NCI-H1694 treated with DMSO at 0.1 percent for 48 hours (cell line): ENCODE measurements around the gene GCDH.
"Not testable (repeated sequence)": the region's sequence is repeated elsewhere in the genome, so short reads cannot be mapped to it uniquely, and the experiment has no call there.

ENCODE experiments used
- DNase-seq: peaks from one replicate; lab custom pipeline; 2025; lab: John Stamatoyannopoulos, UW

The GCDH gene

GRCh38 chr19:12907166-12907565 lies 16.2 kb downstream of the GCDH start:
- no peak for DNase-seq

- no peak for DNase-seq
Observed at GRCh38 chr19:12912571-12912970, 21.6 kb downstream of the GCDH start.

- peak; percentile 91 for DNase-seq
Observed at GRCh38 chr19:12913011-12913561, 22.1 kb downstream of the GCDH start.

GRCh38 chr19:12913851-12914690 lies 23.1 kb downstream of the GCDH start:
- DNase-seq: peak; percentile 23

GRCh38 chr19:12915860-12916259 lies 24.9 kb downstream of the GCDH start:
- not testable (repeated sequence) for DNase-seq

- no peak for DNase-seq
Observed at GRCh38 chr19:12918253-12918652, 27.3 kb downstream of the GCDH start.

GRCh38 chr19:12921047-12921446 lies 30.1 kb downstream of the GCDH start:
- DNase-seq: no peak

- no peak for DNase-seq
Observed at GRCh38 chr19:12922959-12923358, 32.0 kb downstream of the GCDH start.

- DNase-seq: no peak
Observed at GRCh38 chr19:12924621-12925310, 33.8 kb downstream of the GCDH start.

GRCh38 chr19:12930002-12930645 lies 39.2 kb downstream of the GCDH start:
- no peak for DNase-seq

- no peak for DNase-seq
Observed at GRCh38 chr19:12932392-12933286, 41.7 kb downstream of the GCDH start.

GRCh38 chr19:12933287-12934072 lies 42.5 kb downstream of the GCDH start, which contains the start of gene FARSA:
TSS of gene FARSA (minus strand) at chr19:12933711. CDS start at chr19:12933696, 15 bp downstream.
- peak; percentile 84 for DNase-seq

- no peak for DNase-seq
Observed at GRCh38 chr19:12935071-12935470, 44.1 kb downstream of the GCDH start.

- DNase-seq: no peak
Observed at GRCh38 chr19:12936582-12936981, 45.6 kb downstream of the GCDH start.

- DNase-seq: no peak
Observed at GRCh38 chr19:12937093-12937926, 46.4 kb downstream of the GCDH start.

- DNase-seq: peak; percentile 93
Observed at GRCh38 chr19:12937927-12938778, 47.2 kb downstream of the GCDH start, which contains the start of gene CALR. TSS of gene CALR (plus strand) at chr19:12938609. CDS start at chr19:12938680, 71 bp downstream.

- DNase-seq: no peak
Observed at GRCh38 chr19:12938779-12939601, 48.0 kb downstream of the GCDH start.

GRCh38 chr19:12939975-12940423 lies 49.0 kb downstream of the GCDH start:
- DNase-seq: no peak
